Mesendoderm (in vitro differentiated cells): ENCODE data around the gene ARMC2.
A peak's percentile ranks its signal among the peaks of the same experiment; 100 is the strongest.

Experiments used
- DNase-seq: peaks from one replicate; pipeline ENCODE4 v3.0.0; 2013
- H2AK5ac ChIP-seq: 2 replicates; pipeline ENCODE4 v1.6.1; 2013; ENCODE audit warnings: low read length, inconsistent platforms
- H2BK120ac ChIP-seq: 2 replicates; pipeline ENCODE4 v1.6.1; 2013; ENCODE audit warnings: low read depth, mild to moderate bottlenecking, low read length, moderate library complexity, mixed read lengths
- H2BK15ac ChIP-seq: replicated peaks from 2 replicates; pipeline ENCODE4 v1.6.1; 2013; ENCODE audit warnings: low read depth, mild to moderate bottlenecking, moderate library complexity
- H2BK5ac ChIP-seq: 2 replicates; pipeline ENCODE4 v1.6.1; 2013; ENCODE audit warnings: low read length, inconsistent platforms
- H3K18ac ChIP-seq: 2 replicates; pipeline ENCODE4 v1.6.1; 2013; ENCODE audit warnings: mild to moderate bottlenecking, low read length, mixed read lengths
- H3K23ac ChIP-seq: one replicate; pipeline ENCODE4 v1.6.1; 2013; ENCODE audit warnings: low read length
- H3K27ac ChIP-seq: 2 replicates; pipeline ENCODE4 v1.5.1; 2013; ENCODE audit warnings: low read depth, mild to moderate bottlenecking, inconsistent platforms, low read length, moderate library complexity
- H3K27me3 ChIP-seq: 2 replicates; pipeline ENCODE4 v1.6.1; 2013; ENCODE audit warnings: low read length, control low read depth, mild to moderate bottlenecking, inconsistent platforms; ENCODE audit not compliant: insufficient read depth, poor library complexity
- H3K36me3 ChIP-seq: 2 replicates; pipeline ENCODE4 v1.6.1; 2013; ENCODE audit warnings: low read length, inconsistent platforms; ENCODE audit not compliant: control insufficient read depth, insufficient read depth
- H3K4ac ChIP-seq: one replicate; pipeline ENCODE4 v1.6.1; 2013; ENCODE audit warnings: low read depth, mild to moderate bottlenecking, low read length, moderate library complexity
- H3K4me1 ChIP-seq: 2 replicates; pipeline ENCODE4 v1.6.1; 2013; ENCODE audit warnings: low read depth, low read length, inconsistent platforms; ENCODE audit not compliant: control insufficient read depth
- H3K4me2 ChIP-seq: 2 replicates; pipeline ENCODE4 v1.6.1; 2013; ENCODE audit warnings: low read length
- H3K4me3 ChIP-seq: 2 replicates; pipeline ENCODE4 v1.5.1; 2013; ENCODE audit warnings: mild to moderate bottlenecking, low read length
- H3K56ac ChIP-seq: one replicate; pipeline ENCODE4 v1.6.1; 2013; ENCODE audit warnings: low read length
- H3K79me1 ChIP-seq: 2 replicates; pipeline ENCODE4 v1.6.1; 2013; ENCODE audit warnings: low read length, inconsistent platforms
- H3K79me2 ChIP-seq: 2 replicates; pipeline ENCODE4 v1.6.1; 2013; ENCODE audit warnings: mild to moderate bottlenecking, low read length; ENCODE audit not compliant: control insufficient read depth, insufficient read depth
- H3K9ac ChIP-seq: 2 replicates; pipeline ENCODE4 v1.6.1; 2013; ENCODE audit warnings: low read length, inconsistent platforms
- H4K5ac ChIP-seq: one replicate; pipeline ENCODE4 v1.6.1; 2013; ENCODE audit warnings: low read length
- H4K8ac ChIP-seq: one replicate; pipeline ENCODE4 v1.6.1; 2013; ENCODE audit warnings: low read depth, mild to moderate bottlenecking, control low read depth, low read length, moderate library complexity
- WGBS: extraction: QIAGEN DNeasy Blood & Tissue Kit; methylation state at CpG from one replicate; pipeline ENCODE4 v1.1.7; 2013; ENCODE audit warnings: low lambda C conversion rate, missing lambda C conversion rate; ENCODE audit not compliant: insufficient coverage; ENCODE audit errors: extremely low coverage; 5-methylcytosine and 5-hydroxymethylcytosine counted together

ARMC2 gene

DNA sequence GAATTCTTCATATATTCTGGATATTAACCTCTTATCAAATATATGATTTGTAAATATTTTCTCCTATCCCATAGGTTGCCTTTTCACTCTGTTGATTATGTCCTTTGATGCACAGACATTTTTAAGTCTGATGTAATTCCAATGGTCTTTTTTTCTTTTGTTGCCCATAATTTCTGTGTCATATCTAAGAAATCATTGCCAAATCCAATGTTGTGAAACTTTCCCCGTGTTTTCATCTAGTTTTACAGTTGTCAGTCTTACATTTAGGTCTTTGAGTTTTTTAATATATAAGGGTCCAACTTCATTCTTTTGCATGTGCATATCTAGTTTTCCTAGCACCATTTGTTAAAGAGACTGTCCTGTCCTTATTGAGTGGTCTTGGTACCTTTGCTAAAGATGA is 134.9 kb downstream of the ARMC2 start:
- H3K36me3 ChIP-seq, result no peaks in the 10 kb centered on the region
- no peak overlapping the region for H4K8ac ChIP-seq
- H3K79me1 ChIP-seq, result no peaks in the 10 kb centered on the region
- no peak overlapping the region for H2AK5ac ChIP-seq
- no peak overlapping the region for H3K9ac ChIP-seq
- no peak overlapping the region for H3K4me3 ChIP-seq
- H4K5ac ChIP-seq, result no peak overlapping the region
- no peak overlapping the region for H3K27ac ChIP-seq
- no peak overlapping the region for H3K4me2 ChIP-seq
- DNase-seq, result no peak
- no peaks in the 10 kb centered on the region for H3K27me3 ChIP-seq
- H2BK5ac ChIP-seq, result no peak overlapping the region
- no peak overlapping the region for H3K18ac ChIP-seq
- no peak overlapping the region for H2BK15ac ChIP-seq
- WGBS, result no CpG with 5 or more reads among the region's 1 CpG
- H3K79me2 ChIP-seq, result no peaks in the 10 kb centered on the region
- H3K4ac ChIP-seq, result no peak overlapping the region
- H3K4me1 ChIP-seq, result no peaks in the 10 kb centered on the region
- no peak overlapping the region for H2BK120ac ChIP-seq
- H3K56ac ChIP-seq, result no peak overlapping the region
- no peak overlapping the region for H3K23ac ChIP-seq

DNA sequence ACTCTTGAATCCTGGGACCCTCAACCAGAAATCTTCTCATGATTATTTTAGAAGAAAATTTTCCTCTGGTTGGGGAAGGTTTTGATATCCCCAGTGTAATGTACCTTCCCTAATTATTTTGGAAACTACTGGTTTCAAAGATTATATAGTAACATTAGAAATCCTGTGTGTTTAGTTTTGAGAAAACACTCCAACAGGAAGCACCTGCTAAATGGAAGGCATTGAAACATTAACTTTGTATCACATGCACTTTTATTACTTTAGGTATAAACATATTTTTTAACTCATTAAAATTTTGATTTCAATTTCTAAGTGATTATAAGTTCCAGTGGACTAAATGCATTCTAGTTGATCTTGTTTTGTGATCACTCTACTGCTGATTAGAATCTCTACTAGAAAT is 137.1 kb downstream of the ARMC2 start:
- Histone ChIP-seq H3K79me2 (no peaks in the 10 kb centered on the region), H3K79me1 (no peaks in the 10 kb centered on the region), H3K23ac (no peak overlapping the region), H4K5ac (no peak overlapping the region), H2BK5ac (no peak overlapping the region), H3K9ac (no peak overlapping the region), H3K27me3 (no peaks in the 10 kb centered on the region), H3K4ac (no peak overlapping the region), H3K4me1 (no peaks in the 10 kb centered on the region), H3K18ac (no peak overlapping the region), H2BK15ac (no peak overlapping the region), H3K27ac (no peak overlapping the region), H3K36me3 (no peaks in the 10 kb centered on the region), H3K56ac (no peak overlapping the region), H3K4me2 (no peak overlapping the region), H4K8ac (no peak overlapping the region), H3K4me3 (no peak overlapping the region), H2BK120ac (no peak overlapping the region), H2AK5ac (no peak overlapping the region)
- no peak for DNase-seq

DNA sequence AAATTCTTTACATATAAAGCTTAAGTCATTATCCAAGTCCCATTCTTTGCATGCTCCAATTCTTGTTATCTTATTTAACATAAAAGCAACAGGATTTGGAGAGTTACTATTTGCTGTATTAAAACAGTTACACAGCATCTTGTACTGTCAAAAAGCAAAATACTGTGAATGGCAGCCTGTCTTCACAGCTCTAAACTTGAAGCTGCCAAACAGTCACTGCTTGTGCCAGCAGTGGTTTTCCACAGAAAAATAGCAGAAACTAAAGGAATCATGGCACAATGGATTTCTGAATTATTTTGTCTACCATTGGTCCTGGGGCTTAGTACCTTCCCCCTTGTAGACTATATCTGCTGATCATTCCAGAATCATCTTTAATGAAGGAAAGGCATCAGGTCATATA is 138.9 kb downstream of the ARMC2 start:
- Histone ChIP-seq H3K79me2 (no peaks in the 10 kb centered on the region), H3K79me1 (no peaks in the 10 kb centered on the region), H3K4me2 (no peak overlapping the region), H3K36me3 (no peaks in the 10 kb centered on the region), H2BK15ac (no peak overlapping the region), H4K5ac (no peak overlapping the region), H3K23ac (no peak overlapping the region), H3K27me3 (no peaks in the 10 kb centered on the region), H2AK5ac (no peak overlapping the region), H3K18ac (no peak overlapping the region), H3K9ac (no peak overlapping the region), H3K27ac (no peak overlapping the region), H3K4me1 (no peaks in the 10 kb centered on the region), H2BK5ac (no peak overlapping the region), H2BK120ac (no peak overlapping the region), H3K56ac (no peak overlapping the region), H4K8ac (no peak overlapping the region), H3K4ac (no peak overlapping the region), H3K4me3 (no peak overlapping the region)
- no peak for DNase-seq

DNA sequence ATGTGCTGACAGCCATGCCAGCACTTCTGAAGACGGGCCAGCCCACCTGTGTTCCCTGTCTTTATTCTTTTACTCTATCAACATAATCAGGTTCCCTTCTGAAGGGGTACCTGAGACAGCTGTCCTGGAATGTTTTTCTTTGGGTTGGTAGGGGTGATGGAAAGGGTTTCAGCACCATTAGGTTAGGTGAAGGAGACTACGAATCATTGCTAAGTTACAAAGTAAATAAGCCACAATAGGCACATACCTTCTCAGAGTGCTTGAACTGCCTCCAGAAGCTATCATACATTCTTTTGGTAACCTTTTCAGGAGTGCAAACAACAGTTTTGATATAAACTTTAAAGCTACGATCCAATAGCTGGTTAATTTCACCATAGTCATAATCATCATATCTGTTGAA is 140.1 kb downstream of the ARMC2 start:
- no peak overlapping the region for H2BK120ac ChIP-seq
- H3K27ac ChIP-seq, result no peak overlapping the region
- no CpG with 5 or more reads among the region's 3 CpGs for WGBS
- H2BK5ac ChIP-seq, result no peak overlapping the region
- H3K18ac ChIP-seq, result no peak overlapping the region
- H3K56ac ChIP-seq, result no peak overlapping the region
- no peaks in the 10 kb centered on the region for H3K27me3 ChIP-seq
- no peaks in the 10 kb centered on the region for H3K4me1 ChIP-seq
- no peaks in the 10 kb centered on the region for H3K36me3 ChIP-seq
- no peak overlapping the region for H4K8ac ChIP-seq
- no peak overlapping the region for H3K4me2 ChIP-seq
- H3K79me1 ChIP-seq, result no peaks in the 10 kb centered on the region
- H3K9ac ChIP-seq, result no peak overlapping the region
- no peak overlapping the region for H3K4me3 ChIP-seq
- no peak overlapping the region for H2AK5ac ChIP-seq
- no peak overlapping the region for H3K23ac ChIP-seq
- no peak overlapping the region for H3K4ac ChIP-seq
- no peaks in the 10 kb centered on the region for H3K79me2 ChIP-seq
- DNase-seq, result peak; percentile 8
- H4K5ac ChIP-seq, result no peak overlapping the region
- no peak overlapping the region for H2BK15ac ChIP-seq

DNA sequence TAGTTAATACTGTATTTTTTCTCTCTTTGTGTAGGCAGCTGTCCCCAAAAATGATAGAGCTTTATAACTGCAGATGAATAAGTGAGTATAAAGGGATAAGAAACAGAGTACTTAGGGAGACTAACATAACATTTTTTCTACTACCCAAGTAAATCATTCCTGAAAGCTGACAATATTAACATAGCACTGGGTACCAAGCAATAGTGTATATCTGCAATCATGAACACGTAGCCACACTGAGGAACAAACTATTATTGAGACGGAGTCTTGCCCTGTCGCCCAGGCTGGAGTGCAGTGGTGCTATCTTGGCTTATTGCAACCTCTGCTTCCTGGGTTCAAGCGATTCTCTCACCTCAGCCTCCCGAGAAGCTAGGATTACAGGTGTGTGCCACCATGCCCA is 140.5 kb downstream of the ARMC2 start:
- Histone ChIP-seq H2BK120ac (no peak overlapping the region), H3K4me2 (no peak overlapping the region), H3K4me3 (no peak overlapping the region), H3K56ac (no peak overlapping the region), H3K9ac (no peak overlapping the region), H3K4me1 (no peaks in the 10 kb centered on the region), H3K18ac (no peak overlapping the region), H3K27ac (no peak overlapping the region), H2BK15ac (no peak overlapping the region), H3K79me1 (no peaks in the 10 kb centered on the region), H2BK5ac (no peak overlapping the region), H4K8ac (no peak overlapping the region), H4K5ac (no peak overlapping the region), H3K23ac (no peak overlapping the region), H2AK5ac (no peak overlapping the region), H3K36me3 (no peaks in the 10 kb centered on the region), H3K27me3 (no peaks in the 10 kb centered on the region), H3K79me2 (no peaks in the 10 kb centered on the region), H3K4ac (no peak overlapping the region)
- DNase-seq, result no peak
- no CpG with 5 or more reads among the region's 5 CpGs for WGBS

DNA sequence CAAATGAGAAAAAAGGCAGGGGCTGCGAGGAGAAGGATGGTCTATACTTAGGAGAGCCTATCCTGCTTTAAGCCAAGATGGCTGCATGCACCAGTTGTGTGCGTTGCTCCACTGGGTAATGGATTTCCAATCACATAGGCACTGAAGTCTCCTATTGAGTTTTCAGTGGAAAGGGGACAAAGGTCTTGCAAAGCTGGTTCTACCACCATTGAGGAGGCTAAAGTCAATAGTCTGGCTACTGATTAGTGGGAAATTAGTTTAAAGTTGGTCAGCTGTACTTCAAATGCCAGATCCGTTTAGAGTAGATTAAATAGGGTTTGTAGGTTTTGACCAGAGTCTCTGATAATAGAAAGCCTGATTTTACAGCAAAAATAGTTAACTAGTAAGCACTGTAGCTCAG is 141.5 kb downstream of the ARMC2 start:
- Histone ChIP-seq H3K4me2 (no peak overlapping the region), H3K23ac (no peak overlapping the region), H2BK15ac (no peak overlapping the region), H4K8ac (no peak overlapping the region), H3K79me1 (no peaks in the 10 kb centered on the region), H3K56ac (no peak overlapping the region), H3K27ac (no peak overlapping the region), H3K9ac (no peak overlapping the region), H3K4ac (no peak overlapping the region), H3K36me3 (no peaks in the 10 kb centered on the region), H3K27me3 (no peaks in the 10 kb centered on the region), H4K5ac (no peak overlapping the region), H2BK120ac (no peak overlapping the region), H3K18ac (no peak overlapping the region), H3K79me2 (no peaks in the 10 kb centered on the region), H2BK5ac (no peak overlapping the region), H2AK5ac (no peak overlapping the region), H3K4me3 (no peak overlapping the region), H3K4me1 (no peaks in the 10 kb centered on the region)
- DNase-seq, result no peak
- WGBS, result no CpG with 5 or more reads among the region's 3 CpGs
